ENCODE data around the gene ATP11A. TPM values are rescaled to one million over a fixed set of nuclear protein-coding genes. Genes with fewer than 3 reads are reported as not detected.
"Not testable (repeated sequence)": the region's sequence is repeated elsewhere in the genome, so short reads cannot be mapped to it uniquely, and the experiment has no call there.

ATP11A gene
- total and polyA plus RNA-seq, 11 donors, result 20.5 to 146 (median 91.2) TPM

- DNase-seq, result peak in 2 of 5 donors; percentile 25 to 44
- no peak overlapping the region for H3K27ac ChIP-seq
- H3K27me3 ChIP-seq, result no peaks in the 10 kb centered on the region
- H3K9me3 ChIP-seq, result no peaks in the 10 kb centered on the region
- intact Hi-C loops (cut with DNase I), result no loop called here
- no peaks in the 10 kb centered on the region for H3K36me3 ChIP-seq
- no peak overlapping the region for H3K4me3 ChIP-seq
- peaks cover 18 to 73% (median 51%) of the 10 kb centered on the region in 12 donors for H3K4me1 ChIP-seq
- ATAC-seq, result no peak
- 50 to 56% (median 53%) methylated on average over 11 of the region's 11 CpGs for whole genome bisulfite sequencing, 4 donors
- no peak for TF ChIP-seq CTCF (IDR thresholded peaks at IDR 0.05)
- no peak for TF ChIP-seq POLR2A (IDR thresholded peaks at IDR 0.05)
These were observed 18.9 kb downstream of the ATP11A start for GRCh38 chr13:112708560-112709240.

GRCh38 chr13:112709316-112709715 lies 19.5 kb downstream of the ATP11A start:
- intact Hi-C loops (cut with DNase I); ATAC-seq; H3K27ac ChIP-seq; H3K4me3 ChIP-seq; H3K27me3 ChIP-seq; H3K9me3 ChIP-seq; DNase-seq; H3K36me3 ChIP-seq: not testable (repeated sequence)
- H3K4me1 ChIP-seq, result peaks cover 18 to 66% (median 45%) of the 10 kb centered on the region in 12 donors
- WGBS, 4 donors, result 96 to 100% (median 98%) methylated on average over 3 of the region's 3 CpGs

GRCh38 chr13:112709825-112710783 lies 20.3 kb downstream of the ATP11A start:
- peaks cover 0 to 7% (median 0%) of the 10 kb centered on the region in 9 donors for H3K36me3 ChIP-seq
- intact Hi-C loops (cut with DNase I), result loop anchor here in 2 of 10 donors (2.0 kb wide), 1 partner anchor 19 kb away; the partner anchor contains the start of gene ATP11A (in 2 of the 2)
- DNase-seq (peak in 1 of 5 donors; percentile 34), ATAC-seq (no peak)
- TF ChIP-seq CTCF (IDR thresholded peaks at IDR 0.05) (no peak), POLR2A (IDR thresholded peaks at IDR 0.05) (no peak)
- H3K4me1 ChIP-seq, result peaks cover 18 to 60% (median 41%) of the 10 kb centered on the region in 12 donors
- H3K4me3 ChIP-seq, result no peak overlapping the region
- no peaks in the 10 kb centered on the region for H3K27me3 ChIP-seq
- H3K9me3 ChIP-seq, result peaks cover 0 to 11% (median 0%) of the 10 kb centered on the region in 12 donors
- peak overlapping the region in 11 of 12 donors; percentile 73 to 93 (median 90) for H3K27ac ChIP-seq
- 75 to 84% (median 78%) methylated on average over 21 to 26 of the region's 26 CpGs for WGBS, 4 donors

GRCh38 chr13:112710855-112711527 lies 21.2 kb downstream of the ATP11A start:
- peak in 1 of 4 donors; percentile 13 for ATAC-seq
- no peaks in the 10 kb centered on the region for H3K27me3 ChIP-seq
- peak in 2 of 5 donors; percentile 50 to 79 for DNase-seq
- H3K4me3 ChIP-seq, result peak overlapping the region in 8 of 12 donors; percentile 6 to 45 (median 34)
- intact Hi-C loops (cut with DNase I), result loop anchor here in 3 of 10 donors (1.0 to 2.0 kb wide), 2 partner anchors 20 to 21 kb away; partner anchors contain the start of gene ATP11A (in 3 of the 3)
- peaks cover 0 to 7% (median 0%) of the 10 kb centered on the region in 9 donors for H3K36me3 ChIP-seq
- H3K9me3 ChIP-seq, result peaks cover 0 to 11% (median 0%) of the 10 kb centered on the region in 12 donors
- WGBS, 4 donors, result 49 to 68% (median 61%) methylated on average over 13 to 22 of the region's 22 CpGs
- TF ChIP-seq POLR2A (IDR thresholded peaks at IDR 0.05), result no peak
- TF ChIP-seq CTCF (IDR thresholded peaks at IDR 0.05), result no peak
- peaks cover 18 to 61% (median 41%) of the 10 kb centered on the region in 12 donors for H3K4me1 ChIP-seq
- H3K27ac ChIP-seq, result peak overlapping the region; percentile 33 to 93 (median 90)
